Uterus (tissue), 4 donors: Measurements from ENCODE around the gene URGCP. TPM values are rescaled to one million over a fixed set of nuclear protein-coding genes. Genes with fewer than 3 reads are reported as not detected.

Source experiments
- DNase-seq, 2 donors: peaks; one replicate each; pipeline ENCODE4 v3.0.0-alpha.2; 2019 to 2020
- H3K27ac ChIP-seq, 2 donors: fragments of 200-600 bp; sonication (generic); 1 replicate in 1 of 2; 2 replicates in 1 of 2; pipeline ENCODE4 v1.5.1; 2016 to 2018
- H3K27me3 ChIP-seq, 2 donors: fragments of 200-600 bp; sonication (generic); one replicate each; pipeline ENCODE4 v1.5.1; 2018 to 2019; ENCODE audit warnings: control low read depth in 1 of 2
- H3K36me3 ChIP-seq, 2 donors: fragments of 200-600 bp; sonication (generic); one replicate each; pipeline ENCODE4 v1.5.1; 2019; ENCODE audit warnings: control low read depth in 1 of 2
- H3K4me1 ChIP-seq, 2 donors: fragments of 200-600 bp; sonication (generic); one replicate each; pipeline ENCODE4 v1.5.1; 2018 to 2019; ENCODE audit warnings: control low read depth in 1 of 2
- H3K4me3 ChIP-seq, 2 donors: fragments of 200-600 bp; sonication (generic); 1 replicate in 1 of 2; 2 replicates in 1 of 2; pipeline ENCODE4 v1.5.1; 2018 to 2019; ENCODE audit warnings: mild to moderate bottlenecking in 1 of 2
- H3K9me3 ChIP-seq, 2 donors: fragments of 200-600 bp; sonication (generic); one replicate each; pipeline ENCODE4 v1.5.1; 2019; ENCODE audit warnings: control low read depth in 1 of 2
- CTCF ChIP-seq, 4 experiments: fragments of 200-600 bp in 2 of 4; fragments of 450-650 bp in 2 of 4; sonication (generic) in 2 of 4; IDR thresholded peaks; one replicate each; pipeline ENCODE4 v1.5.1; 2016 to 2019; ENCODE audit warnings: antibody characterized with exemption in 4 of 4, mild to moderate bottlenecking in 2 of 4, moderate library complexity in 1 of 4
- POLR2A ChIP-seq, 2 donors: fragments of 450-650 bp; IDR thresholded peaks; one replicate each; pipeline ENCODE4 v1.6.1; 2016; ENCODE audit warnings: antibody characterized with exemption in 2 of 2, mild to moderate bottlenecking in 1 of 2, moderate library complexity in 1 of 2
- intact Hi-C: fragments of 100-400 bp; cut with DNase I; formaldehyde crosslinking; loops from one replicate; pipeline ENCODE4 v1.15.1; 2023; ENCODE audit warnings: low total_unique reads
- total RNA-seq, 4 donors: library from RNA; depleted of rRNA in 3 of 4; stranded (reverse); fragments of >200 nt in 3 of 4; gene quantifications; one replicate each; pipeline versions ENCODE4 v1.1.0 to v1.2.4, GENCODE V29; 2014 to 2023
- donor health status: DM: yes; HTN: yes; CAD: no.

The URGCP gene
- total RNA-seq, 4 donors from 2014 or later, result 13.1 to 44.8 (median 28.9) TPM

- H3K4me1 ChIP-seq, result no peaks in the 10 kb centered on the region
- no peaks in the 10 kb centered on the region for H3K36me3 ChIP-seq
- H3K27me3 ChIP-seq, result no peaks in the 10 kb centered on the region
- H3K9me3 ChIP-seq, result no peaks in the 10 kb centered on the region
- H3K4me3 ChIP-seq, result no peak overlapping the region
- no peak overlapping the region for H3K27ac ChIP-seq
- intact Hi-C loops, result no loop called here
- DNase-seq, result no peak
- no peak for TF ChIP-seq CTCF (IDR thresholded peaks at IDR 0.05)
- TF ChIP-seq POLR2A (IDR thresholded peaks at IDR 0.05), result no peak
These were observed 21.4 kb upstream of the URGCP start for GRCh38 chr7:43927810-43928209.

- H3K27ac ChIP-seq, result peak overlapping the region; percentile 90 to 93
- intact Hi-C loops, result no loop called here
- peak overlapping the region; percentile 54 to 62 for H3K4me3 ChIP-seq
These were observed 20.4 kb upstream of the URGCP start for GRCh38 chr7:43926798-43927123.

GRCh38 chr7:43925984-43926797 lies 19.8 kb upstream of the URGCP start, which contains the start of gene UBE2D4:
Gene UBE2D4 (plus strand): TSS chr7:43926436. CDS start chr7:43926533, 97 bp downstream.
- DNase-seq, result peak; percentile 81 to 87
- TF ChIP-seq POLR2A (IDR thresholded peaks at IDR 0.05) (peak; percentile 84 to 98), CTCF (IDR thresholded peaks at IDR 0.05) (no peak)
- Histone ChIP-seq H3K36me3 (no peaks in the 10 kb centered on the region), H3K4me3 (peak within 1 kb of the TSS; percentile 54 to 62), H3K9me3 (no peaks in the 10 kb centered on the region), H3K27ac (peak within 1 kb of the TSS; percentile 90 to 93), H3K4me1 (no peaks in the 10 kb centered on the region), H3K27me3 (no peaks in the 10 kb centered on the region)
- intact Hi-C loops, result no loop called here

More at GRCh38 chr7:43926798-43927123, 20.4 kb upstream of the URGCP start:
- Histone ChIP-seq H3K36me3 (no peaks in the 10 kb centered on the region), H3K9me3 (no peaks in the 10 kb centered on the region), H3K27me3 (no peaks in the 10 kb centered on the region), H3K4me1 (no peaks in the 10 kb centered on the region)
- no peak for DNase-seq
- TF ChIP-seq POLR2A (IDR thresholded peaks at IDR 0.05), result no peak
- no peak for TF ChIP-seq CTCF (IDR thresholded peaks at IDR 0.05)

- TF ChIP-seq POLR2A (IDR thresholded peaks at IDR 0.05), result no peak
- no peak for TF ChIP-seq CTCF (IDR thresholded peaks at IDR 0.05)
- H3K36me3 ChIP-seq, result no peaks in the 10 kb centered on the region
- no peaks in the 10 kb centered on the region for H3K9me3 ChIP-seq
- no peak overlapping the region for H3K4me3 ChIP-seq
- H3K4me1 ChIP-seq, result no peaks in the 10 kb centered on the region
- intact Hi-C loops, result no loop called here
- no peak overlapping the region for H3K27ac ChIP-seq
- no peaks in the 10 kb centered on the region for H3K27me3 ChIP-seq
- no peak for DNase-seq
These were observed 16.3 kb upstream of the URGCP start for GRCh38 chr7:43922726-43923125.

DNA sequence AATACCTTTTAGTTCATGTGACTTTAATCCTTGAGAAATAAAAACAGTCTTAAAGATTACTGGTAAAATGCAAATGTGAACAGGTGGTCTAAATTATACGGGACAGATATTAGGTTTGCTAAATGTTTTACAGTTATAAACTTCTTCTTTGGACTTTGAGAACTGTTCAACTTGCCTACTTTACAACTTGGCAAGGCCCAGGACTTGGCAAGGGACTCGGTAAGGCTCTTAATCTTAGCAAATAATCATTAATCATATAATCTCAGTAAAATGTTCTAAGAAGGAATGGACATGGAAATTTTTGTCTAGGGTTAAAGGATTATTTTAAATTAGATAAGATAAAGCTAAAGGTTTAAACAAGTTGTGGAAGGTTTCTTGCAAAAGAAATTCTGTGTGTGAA lies 15.0 kb upstream of the URGCP start:
- DNase-seq, result no peak
- TF ChIP-seq CTCF (IDR thresholded peaks at IDR 0.05), result no peak
- intact Hi-C loops, result no loop called here
- H3K9me3 ChIP-seq, result no peaks in the 10 kb centered on the region
- no peaks in the 10 kb centered on the region for H3K4me1 ChIP-seq
- no peak overlapping the region for H3K27ac ChIP-seq
- no peaks in the 10 kb centered on the region for H3K27me3 ChIP-seq
- H3K4me3 ChIP-seq, result no peak overlapping the region
- H3K36me3 ChIP-seq, result no peaks in the 10 kb centered on the region
